DOHH2 (cell line): ENCODE results near the gene TP53I3.

Experiments used
- EZH2phosphoT487 ChIP-seq: fragments of 200-600 bp; sonication (generic); IDR thresholded peaks from 2 replicates; pipeline ENCODE4 v1.6.1; 2017; ENCODE audit warnings: borderline replicate concordance, mild to moderate bottlenecking, antibody characterized with exemption, low read length, moderate library complexity, mixed read lengths
- TF ChIP-seq, protein P1 (sequence below): fragments of 200-600 bp; sonication (generic); IDR thresholded peaks from one replicate; pipeline ENCODE4 v1.5.1; 2014; ENCODE audit warnings: antibody characterized with exemption, mild to moderate bottlenecking, low read depth, low read length; ENCODE audit not compliant: poor library complexity, severe bottlenecking

DNA sequence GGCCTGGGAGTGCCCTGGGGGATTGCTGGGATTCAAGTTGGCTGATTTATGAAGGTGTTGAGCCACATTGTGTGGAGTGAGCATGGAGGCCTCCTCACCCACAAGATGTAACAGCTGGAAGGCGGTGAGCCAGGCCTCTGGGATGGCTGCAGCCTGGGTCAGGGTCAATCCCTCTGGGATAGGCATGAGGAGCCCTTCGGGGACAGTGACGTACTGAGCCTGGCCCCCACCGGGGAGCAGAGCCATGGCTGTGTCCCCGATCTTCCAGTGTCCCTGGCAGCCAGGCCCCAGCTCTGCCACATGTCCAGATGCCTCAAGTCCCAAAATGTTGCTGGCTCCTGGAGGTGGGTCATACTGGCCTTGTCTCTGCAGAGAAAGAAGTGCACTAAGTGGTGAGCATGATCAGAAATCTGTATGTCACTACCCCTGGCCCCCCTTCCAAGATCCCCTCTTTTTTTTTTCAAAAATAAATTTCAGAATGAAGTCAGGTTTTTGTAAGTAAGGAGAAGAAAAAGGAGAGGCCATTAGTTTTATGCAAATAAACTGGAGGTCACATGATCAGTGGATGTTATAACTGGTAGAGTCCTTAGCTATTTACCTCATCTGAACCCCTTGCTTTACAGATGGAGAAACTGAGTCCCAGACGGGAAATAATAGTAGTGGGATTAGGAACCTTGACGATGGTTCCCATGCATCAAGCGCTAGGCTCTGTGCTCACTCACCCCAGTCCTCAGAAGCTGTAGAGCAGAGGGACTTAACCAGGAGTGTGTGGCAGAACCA lies 1.7 kb downstream of the TP53I3 start:
- TF ChIP-seq, protein P1, sequence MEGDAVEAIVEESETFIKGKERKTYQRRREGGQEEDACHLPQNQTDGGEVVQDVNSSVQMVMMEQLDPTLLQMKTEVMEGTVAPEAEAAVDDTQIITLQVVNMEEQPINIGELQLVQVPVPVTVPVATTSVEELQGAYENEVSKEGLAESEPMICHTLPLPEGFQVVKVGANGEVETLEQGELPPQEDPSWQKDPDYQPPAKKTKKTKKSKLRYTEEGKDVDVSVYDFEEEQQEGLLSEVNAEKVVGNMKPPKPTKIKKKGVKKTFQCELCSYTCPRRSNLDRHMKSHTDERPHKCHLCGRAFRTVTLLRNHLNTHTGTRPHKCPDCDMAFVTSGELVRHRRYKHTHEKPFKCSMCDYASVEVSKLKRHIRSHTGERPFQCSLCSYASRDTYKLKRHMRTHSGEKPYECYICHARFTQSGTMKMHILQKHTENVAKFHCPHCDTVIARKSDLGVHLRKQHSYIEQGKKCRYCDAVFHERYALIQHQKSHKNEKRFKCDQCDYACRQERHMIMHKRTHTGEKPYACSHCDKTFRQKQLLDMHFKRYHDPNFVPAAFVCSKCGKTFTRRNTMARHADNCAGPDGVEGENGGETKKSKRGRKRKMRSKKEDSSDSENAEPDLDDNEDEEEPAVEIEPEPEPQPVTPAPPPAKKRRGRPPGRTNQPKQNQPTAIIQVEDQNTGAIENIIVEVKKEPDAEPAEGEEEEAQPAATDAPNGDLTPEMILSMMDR = no peak
- no peak for TF ChIP-seq EZH2phosphoT487
